D721Med (cell line): Measurements from ENCODE around the gene SORL1-AS1.
"Not testable (repeated sequence)": the region's sequence is repeated elsewhere in the genome, so short reads cannot be mapped to it uniquely, and the experiment has no call there.

Experiments
- DNase-seq: peaks from one replicate; pipeline ENCODE4 v3.0.0; 2011; ENCODE audit warnings: low spot score; ENCODE audit not compliant: insufficient read length
- FAIRE-seq: peaks from 2 replicates; lab custom pipeline; 2011; peaks lifted over from hg19 to GRCh38; lab: Jason Lieb, UNC
- TF ChIP-seq, protein P1 (sequence below): IDR thresholded peaks from 2 replicates; pipeline ENCODE4 v1.5.1; 2012; ENCODE audit warnings: mild to moderate bottlenecking, control low read depth; ENCODE audit not compliant: insufficient read depth; ENCODE audit errors: missing control alignments

The SORL1-AS1 gene

GRCh38 chr11:121482231-121483129 lies 29.7 kb upstream of the SORL1-AS1 start:
- FAIRE-seq, result no peak
- no peak for DNase-seq
- TF ChIP-seq, protein P1, sequence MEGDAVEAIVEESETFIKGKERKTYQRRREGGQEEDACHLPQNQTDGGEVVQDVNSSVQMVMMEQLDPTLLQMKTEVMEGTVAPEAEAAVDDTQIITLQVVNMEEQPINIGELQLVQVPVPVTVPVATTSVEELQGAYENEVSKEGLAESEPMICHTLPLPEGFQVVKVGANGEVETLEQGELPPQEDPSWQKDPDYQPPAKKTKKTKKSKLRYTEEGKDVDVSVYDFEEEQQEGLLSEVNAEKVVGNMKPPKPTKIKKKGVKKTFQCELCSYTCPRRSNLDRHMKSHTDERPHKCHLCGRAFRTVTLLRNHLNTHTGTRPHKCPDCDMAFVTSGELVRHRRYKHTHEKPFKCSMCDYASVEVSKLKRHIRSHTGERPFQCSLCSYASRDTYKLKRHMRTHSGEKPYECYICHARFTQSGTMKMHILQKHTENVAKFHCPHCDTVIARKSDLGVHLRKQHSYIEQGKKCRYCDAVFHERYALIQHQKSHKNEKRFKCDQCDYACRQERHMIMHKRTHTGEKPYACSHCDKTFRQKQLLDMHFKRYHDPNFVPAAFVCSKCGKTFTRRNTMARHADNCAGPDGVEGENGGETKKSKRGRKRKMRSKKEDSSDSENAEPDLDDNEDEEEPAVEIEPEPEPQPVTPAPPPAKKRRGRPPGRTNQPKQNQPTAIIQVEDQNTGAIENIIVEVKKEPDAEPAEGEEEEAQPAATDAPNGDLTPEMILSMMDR, result no peak

GRCh38 chr11:121481484-121482230 lies 28.9 kb upstream of the SORL1-AS1 start:
- not testable (repeated sequence) for FAIRE-seq

DNA sequence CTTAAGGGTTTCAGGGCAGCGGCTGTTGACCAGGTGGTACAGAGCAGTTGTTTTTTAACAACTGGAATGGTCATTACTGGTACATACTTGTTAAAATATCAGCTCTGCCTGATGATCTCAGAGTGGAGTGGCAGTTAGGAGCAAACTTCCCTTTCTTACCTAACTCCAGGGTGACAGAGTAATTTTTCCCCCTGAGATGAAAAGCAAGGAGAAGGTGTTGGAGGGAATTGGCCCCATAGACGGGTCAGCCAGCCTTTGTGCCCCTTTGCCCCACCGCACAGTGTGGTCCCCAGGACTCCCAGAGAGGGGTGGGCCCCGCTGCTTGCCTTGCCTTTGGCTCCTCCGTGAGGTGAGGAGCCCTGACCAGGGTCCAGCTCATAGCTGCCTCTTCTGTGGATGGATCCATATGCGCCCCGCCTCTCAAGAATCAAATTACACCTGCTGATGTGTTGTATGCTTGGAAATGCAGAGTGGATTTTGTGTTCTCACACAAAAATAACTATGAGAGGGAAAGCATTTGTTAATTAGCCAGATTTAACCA lies 27.0 kb upstream of the SORL1-AS1 start:
- FAIRE-seq (no peak), DNase-seq (no peak)
- TF ChIP-seq, protein P1, result no peak

More at GRCh38 chr11:121481484-121482230, 28.9 kb upstream of the SORL1-AS1 start:
- not testable (repeated sequence) for DNase-seq

DNA sequence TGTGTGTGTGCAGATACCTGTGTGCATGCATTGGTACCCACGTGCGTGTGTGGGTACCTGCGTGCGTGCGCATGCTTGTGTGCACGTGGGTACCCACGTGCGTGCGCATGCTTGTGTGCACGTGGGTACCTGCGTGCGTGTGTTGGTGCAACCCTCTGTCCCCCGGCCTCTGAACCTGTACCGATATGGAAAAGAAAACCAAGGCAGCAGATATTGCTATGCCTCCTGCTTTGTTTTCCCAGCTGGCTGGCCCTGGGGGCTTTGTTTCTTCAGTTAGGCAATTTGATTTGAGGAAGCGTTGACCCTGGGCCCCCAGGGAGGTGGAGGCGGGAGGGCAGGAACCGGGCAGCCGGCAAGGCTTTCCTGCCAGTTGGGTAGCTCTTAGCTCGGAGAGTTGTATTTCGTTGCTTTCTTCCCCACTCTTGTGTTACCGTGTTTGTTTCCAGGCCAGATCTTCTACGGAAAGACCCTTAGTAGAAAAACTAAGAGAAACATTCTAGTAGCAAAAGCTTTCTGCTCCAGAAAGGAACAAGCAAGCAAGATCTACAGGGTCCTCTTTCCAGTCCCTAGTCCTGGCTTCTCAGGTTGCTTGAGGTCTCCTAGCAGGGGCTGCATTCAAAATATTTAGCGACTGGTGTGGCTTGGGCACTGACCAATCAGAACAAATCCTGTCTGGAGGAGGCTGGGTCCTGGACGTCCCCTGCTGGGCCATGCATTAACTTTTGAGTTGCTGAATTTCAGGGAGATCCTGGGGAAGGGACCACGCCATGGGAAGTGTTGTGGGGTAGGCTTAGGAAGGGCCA lies 26.3 kb upstream of the SORL1-AS1 start:
- FAIRE-seq (no peak), DNase-seq (no peak)
- TF ChIP-seq, protein P1, result no peak

DNA sequence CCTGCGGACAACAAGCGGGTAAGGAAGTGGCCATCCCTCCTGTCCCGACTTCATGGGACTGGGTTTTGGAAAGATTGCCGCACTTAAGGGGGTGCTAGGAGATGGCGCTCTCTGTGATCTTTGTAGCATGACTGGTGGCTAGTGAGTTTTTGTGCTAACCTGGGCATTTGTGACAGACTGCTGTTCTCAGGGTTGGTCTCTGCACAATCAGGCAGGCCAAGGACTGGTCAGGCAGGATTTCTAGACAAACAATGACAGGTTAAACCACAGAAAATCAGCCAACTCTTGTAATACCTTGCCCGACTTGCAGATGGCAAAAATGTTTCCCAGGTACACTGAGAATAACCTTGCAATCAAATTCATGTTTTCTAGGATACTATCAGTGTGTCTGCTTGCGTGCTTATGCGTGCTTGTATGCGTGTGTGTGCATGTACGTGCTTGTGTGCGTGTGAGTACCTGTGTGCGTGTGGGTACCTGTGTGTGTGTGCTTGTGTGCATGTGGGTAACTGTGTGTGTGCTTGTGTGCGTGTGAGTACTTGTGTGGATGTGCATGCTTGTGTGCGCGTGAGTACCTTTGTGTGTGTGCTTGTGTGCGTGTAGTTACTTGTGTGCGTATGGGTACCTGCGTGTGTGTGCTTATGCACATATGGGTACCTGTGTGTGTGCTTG lies 25.6 kb upstream of the SORL1-AS1 start:
- no peak for DNase-seq
- TF ChIP-seq, protein P1, result no peak
- no peak for FAIRE-seq

DNA sequence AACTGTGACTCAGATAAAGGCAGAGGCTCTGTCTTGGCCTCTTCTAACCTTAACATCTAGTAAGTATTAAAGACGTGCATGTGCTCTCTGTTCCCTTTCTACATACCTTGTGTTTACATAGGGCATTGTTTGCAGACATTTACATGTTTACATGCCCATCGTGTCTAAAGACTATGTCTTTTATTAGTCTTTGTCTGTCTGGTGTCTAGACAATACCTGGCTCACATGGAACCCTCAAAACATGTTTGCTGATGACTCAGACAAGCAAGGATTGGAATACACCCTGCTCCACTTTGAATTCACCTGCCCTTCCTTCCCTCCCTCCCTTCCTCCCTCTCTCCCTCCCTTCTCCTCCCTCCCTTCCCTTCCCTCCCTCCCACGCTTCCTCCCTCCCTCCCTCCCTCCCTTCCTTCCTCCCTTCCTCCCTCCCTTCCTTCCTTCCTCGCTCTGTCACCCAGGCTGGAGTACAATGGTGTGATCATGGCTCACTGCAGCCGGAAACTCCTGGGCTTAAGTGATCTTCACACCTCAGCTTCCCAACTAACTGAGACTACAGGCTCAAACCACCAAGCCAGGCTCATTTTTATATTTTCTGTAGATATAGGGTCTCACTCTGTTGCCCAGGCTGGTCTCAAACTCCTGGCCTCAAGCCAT lies 23.7 kb upstream of the SORL1-AS1 start:
- TF ChIP-seq, protein P1, result no peak
- no peak for FAIRE-seq
- no peak for DNase-seq
